Kidney (tissue), 14 donors: ENCODE results near the gene EIF5. TPM values are rescaled to one million over a fixed set of nuclear protein-coding genes. Genes with fewer than 3 reads are reported as not detected.
A peak's percentile ranks its signal among the peaks of the same experiment; 100 is the strongest.

ENCODE experiments used
- DNase-seq, 5 donors: peaks; one replicate each; pipeline ENCODE4 v3.0.0-alpha.2; 2013 to 2020
- FAIRE-seq: peaks from 2 replicates; lab custom pipeline; 2012; peaks lifted over from hg19 to GRCh38; lab: Jason Lieb, UNC
- H3K27ac ChIP-seq, 2 donors: one replicate each; pipeline ENCODE4 v1.7.0; 2013; ENCODE audit warnings: low read depth in 2 of 2, low read length in 2 of 2, inconsistent platforms in 1 of 2
- H3K27me3 ChIP-seq: one replicate; pipeline ENCODE4 v1.7.1; 2013; ENCODE audit warnings: low read length, inconsistent platforms; ENCODE audit not compliant: control insufficient read depth, insufficient read depth
- H3K36me3 ChIP-seq, 3 donors: one replicate each; pipeline versions ENCODE4 v1.7.0 to v1.7.1; 2013; ENCODE audit warnings: low read length in 3 of 3, control low read depth in 1 of 3, inconsistent platforms in 1 of 3; ENCODE audit not compliant: insufficient read depth in 3 of 3, control insufficient read depth in 2 of 3
- H3K4me1 ChIP-seq, 3 donors: one replicate each; pipeline versions ENCODE4 v1.7.0 to v1.7.1; 2013; ENCODE audit warnings: low read length in 3 of 3, inconsistent platforms in 1 of 3, low read depth in 1 of 3; ENCODE audit not compliant: control insufficient read depth in 2 of 3, insufficient read depth in 2 of 3
- H3K4me3 ChIP-seq, 3 donors: one replicate each; pipeline versions ENCODE4 v1.7.0 to v1.8.1; 2013; ENCODE audit warnings: low read length in 3 of 3, control low read depth in 1 of 3, inconsistent platforms in 1 of 3
- H3K9ac ChIP-seq, 3 donors: one replicate each; pipeline versions ENCODE4 v1.7.0 to v1.7.1; 2013; ENCODE audit warnings: low read length in 3 of 3, control low read depth in 1 of 3, inconsistent platforms in 1 of 3
- H3K9me3 ChIP-seq, 3 donors: one replicate each; pipeline versions ENCODE4 v1.7.0 to v1.7.1; 2013; ENCODE audit warnings: low read length in 3 of 3, control low read depth in 1 of 3, inconsistent platforms in 1 of 3; ENCODE audit not compliant: control insufficient read depth in 2 of 3, insufficient read depth in 1 of 3
- intact Hi-C: fragments of 100-400 bp; cut with DNase I; formaldehyde crosslinking; loops from one replicate; pipeline ENCODE4 v1.11.1; 2022
- polyA plus RNA-seq: library from polyadenylated mRNA; stranded (reverse); fragments of 350-450 nt; fragmentation: Illumina TruSeq; extraction: RNeasy Lipid Tissue Mini Kit (QIAGEN cat#74804); gene quantifications from one replicate; pipeline ENCODE4 v1.2.3, GENCODE V29; 2014; ENCODE audit warnings: low read depth, low replicate concordance; ENCODE audit not compliant: insufficient read depth
- total RNA-seq: library from RNA; stranded (reverse); fragmentation: NEBNext Ultra II Directional; extraction: Animal tissue kit (Norgen Biotek cat#: 25700); gene quantifications from one replicate; pipeline ENCODE4 v1.2.1, GENCODE V29; 2021
- TF ChIP-seq, protein P1 (sequence below): IDR thresholded peaks from 3 replicates; pipeline ENCODE4 v1.5.1; 2012; ENCODE audit warnings: mild to moderate bottlenecking, moderate library complexity, borderline replicate concordance; ENCODE audit not compliant: insufficient read depth; ENCODE audit errors: extremely low read depth
- donor health status: control.
- donor health status: control.
- donor health status: control.
- donor health status: control.
- donor health status: control.
- donor health status: DM: yes; HTN: yes; CAD: no.
- donor health status: Normal renal cell carcinoma (clear cell type).

The EIF5 gene
- total and polyA plus RNA-seq, 2 donors from 2014 or later: 91.2 to 229 TPM

- TF ChIP-seq, protein P1, sequence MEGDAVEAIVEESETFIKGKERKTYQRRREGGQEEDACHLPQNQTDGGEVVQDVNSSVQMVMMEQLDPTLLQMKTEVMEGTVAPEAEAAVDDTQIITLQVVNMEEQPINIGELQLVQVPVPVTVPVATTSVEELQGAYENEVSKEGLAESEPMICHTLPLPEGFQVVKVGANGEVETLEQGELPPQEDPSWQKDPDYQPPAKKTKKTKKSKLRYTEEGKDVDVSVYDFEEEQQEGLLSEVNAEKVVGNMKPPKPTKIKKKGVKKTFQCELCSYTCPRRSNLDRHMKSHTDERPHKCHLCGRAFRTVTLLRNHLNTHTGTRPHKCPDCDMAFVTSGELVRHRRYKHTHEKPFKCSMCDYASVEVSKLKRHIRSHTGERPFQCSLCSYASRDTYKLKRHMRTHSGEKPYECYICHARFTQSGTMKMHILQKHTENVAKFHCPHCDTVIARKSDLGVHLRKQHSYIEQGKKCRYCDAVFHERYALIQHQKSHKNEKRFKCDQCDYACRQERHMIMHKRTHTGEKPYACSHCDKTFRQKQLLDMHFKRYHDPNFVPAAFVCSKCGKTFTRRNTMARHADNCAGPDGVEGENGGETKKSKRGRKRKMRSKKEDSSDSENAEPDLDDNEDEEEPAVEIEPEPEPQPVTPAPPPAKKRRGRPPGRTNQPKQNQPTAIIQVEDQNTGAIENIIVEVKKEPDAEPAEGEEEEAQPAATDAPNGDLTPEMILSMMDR: peak; percentile 5
- no peak overlapping the region for H3K27ac ChIP-seq
- H3K9me3 ChIP-seq: no peaks in the 10 kb centered on the region
- DNase-seq (peak in 3 of 5 donors; percentile 17 to 63 (median 50)), FAIRE-seq (no peak)
- H3K36me3 ChIP-seq: no peaks in the 10 kb centered on the region
- intact Hi-C loops: no loop called here
- H3K9ac ChIP-seq: no peak overlapping the region
- H3K4me1 ChIP-seq: peaks cover 0 to 29% (median 6%) of the 10 kb centered on the region in 3 donors
- no peaks in the 10 kb centered on the region for H3K27me3 ChIP-seq
- H3K4me3 ChIP-seq: no peak overlapping the region
These were observed 57.0 kb downstream of the EIF5 start for GRCh38 chr14:103391048-103391447.

DNA sequence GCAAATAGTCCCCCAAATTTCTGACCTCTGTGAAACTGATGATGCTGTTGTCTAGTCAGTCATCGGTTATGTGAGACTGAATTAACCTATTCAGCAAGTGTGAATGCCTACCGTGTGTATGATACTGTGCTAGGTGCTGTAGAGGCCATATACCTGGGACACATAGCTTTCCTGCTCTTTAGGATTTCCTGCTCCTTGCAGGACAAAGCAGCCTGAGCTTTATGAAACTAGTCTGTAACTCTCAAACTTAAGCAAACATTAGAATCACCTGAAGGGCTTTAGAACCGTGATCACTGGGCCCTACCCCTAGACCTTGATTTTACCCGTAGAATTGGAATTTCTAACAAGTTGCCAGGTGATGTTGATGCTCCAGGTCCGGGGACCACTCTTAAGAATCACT lies 58.1 kb downstream of the EIF5 start:
- no peak overlapping the region for H3K27ac ChIP-seq
- H3K9me3 ChIP-seq: no peaks in the 10 kb centered on the region
- TF ChIP-seq, protein P1: no peak
- no peak overlapping the region for H3K4me3 ChIP-seq
- no peaks in the 10 kb centered on the region for H3K27me3 ChIP-seq
- no peaks in the 10 kb centered on the region for H3K36me3 ChIP-seq
- intact Hi-C loops: no loop called here
- no peak overlapping the region for H3K9ac ChIP-seq
- DNase-seq (no peak), FAIRE-seq (no peak)
- H3K4me1 ChIP-seq: peaks cover 0 to 31% (median 6%) of the 10 kb centered on the region in 3 donors

DNA sequence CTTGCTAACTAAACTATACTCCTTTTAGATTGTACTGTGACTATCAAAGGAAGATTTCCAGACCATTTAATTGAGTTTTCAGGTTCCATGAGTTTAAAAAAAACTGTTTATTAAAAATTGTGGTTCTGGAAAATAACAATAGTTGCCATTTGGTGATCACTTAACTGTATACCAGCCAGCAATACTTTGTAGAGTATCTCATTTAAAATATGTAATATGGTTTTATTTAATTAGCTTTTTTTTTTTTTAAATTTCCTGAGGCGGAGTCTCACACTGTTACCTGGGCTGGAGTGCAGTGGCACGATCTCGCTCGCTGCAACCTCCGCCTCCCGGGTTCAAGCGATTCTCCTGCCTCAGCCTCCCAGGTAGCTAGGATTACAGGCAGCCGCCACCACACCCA lies 58.5 kb downstream of the EIF5 start:
- Histone ChIP-seq H3K4me1 (peaks cover 0 to 30% (median 6%) of the 10 kb centered on the region in 3 donors), H3K9ac (no peak overlapping the region), H3K4me3 (no peak overlapping the region), H3K27me3 (no peaks in the 10 kb centered on the region), H3K27ac (no peak overlapping the region), H3K36me3 (no peaks in the 10 kb centered on the region), H3K9me3 (no peaks in the 10 kb centered on the region)
- FAIRE-seq (no peak), DNase-seq (no peak)
- TF ChIP-seq, protein P1: no peak
- intact Hi-C loops: no loop called here

DNA sequence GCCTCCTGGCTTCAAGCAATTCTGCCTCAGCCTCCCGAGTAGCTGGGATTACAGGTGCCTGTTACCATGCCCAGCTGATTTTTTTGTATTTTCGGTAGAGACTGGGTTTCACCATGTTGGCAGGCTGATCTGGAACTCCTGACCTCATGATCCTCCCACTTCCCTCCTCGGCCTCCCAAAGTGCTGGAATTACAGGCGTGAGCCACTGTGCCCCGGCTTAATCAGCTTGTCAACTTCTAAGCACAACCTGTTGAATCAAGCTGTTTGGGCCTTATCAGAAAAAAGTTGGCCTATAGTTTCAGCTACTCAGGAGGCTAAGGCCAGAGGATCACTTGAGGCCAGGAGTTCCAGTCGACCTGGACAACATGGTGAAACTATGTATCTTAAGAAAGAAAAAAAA lies 59.0 kb downstream of the EIF5 start:
- no peak for FAIRE-seq
- no peak overlapping the region for H3K4me3 ChIP-seq
- intact Hi-C loops: no loop called here
- H3K27ac ChIP-seq: no peak overlapping the region
- DNase-seq: no peak
- no peaks in the 10 kb centered on the region for H3K27me3 ChIP-seq
- no peaks in the 10 kb centered on the region for H3K36me3 ChIP-seq
- TF ChIP-seq, protein P1: no peak
- no peak overlapping the region for H3K9ac ChIP-seq
- H3K4me1 ChIP-seq: peaks cover 2 to 27% (median 6%) of the 10 kb centered on the region in 3 donors
- H3K9me3 ChIP-seq: no peaks in the 10 kb centered on the region
